Fibroblast of lung (primary cell): ENCODE measurements around the gene CHRM4. TPM values are rescaled to one million over a fixed set of nuclear protein-coding genes. Genes with fewer than 3 reads are reported as not detected.

ENCODE experiments used
- DNase-seq, 2 donors: peaks; one replicate each; pipeline versions ENCODE4 v3.0.0 to v3.0.0-alpha.2; 2010; ENCODE audit warnings: low read depth in 2 of 2
- H2AFZ ChIP-seq: 2 replicates; pipeline ENCODE4 v1.5.1; 2012; ENCODE audit warnings: low read length, control low read depth, inconsistent platforms
- H3K27ac ChIP-seq: 2 replicates; pipeline ENCODE4 v1.5.1; 2011; ENCODE audit warnings: low read length, control low read depth; ENCODE audit not compliant: insufficient read depth
- H3K27me3 ChIP-seq: 2 replicates; pipeline ENCODE4 v1.5.1; 2011; ENCODE audit warnings: mild to moderate bottlenecking, low read length; ENCODE audit not compliant: control insufficient read depth, insufficient read depth
- H3K36me3 ChIP-seq: 2 replicates; pipeline ENCODE4 v1.5.1; 2011; ENCODE audit warnings: low read length; ENCODE audit not compliant: control insufficient read depth, insufficient read depth
- H3K4me1 ChIP-seq: 2 replicates; pipeline ENCODE4 v1.5.1; 2011; ENCODE audit warnings: low read length; ENCODE audit not compliant: control insufficient read depth, insufficient read depth; ENCODE audit errors: extremely low read depth
- H3K4me2 ChIP-seq: 2 replicates; pipeline ENCODE4 v1.5.1; 2011; ENCODE audit warnings: low read length, control low read depth; ENCODE audit not compliant: insufficient read depth; ENCODE audit errors: extremely low read depth
- H3K4me3 ChIP-seq, 4 experiments: fragments of 200-600 bp in 1 of 4; sonication (generic) in 1 of 4; replicated peaks in 1 of 4; 2 replicates each; pipeline ENCODE4 v1.5.1; 2011 to 2016; ENCODE audit warnings: low read length in 4 of 4, low read depth in 3 of 4, mild to moderate bottlenecking in 3 of 4, control low read depth in 2 of 4, inconsistent platforms in 1 of 4, mixed read lengths in 1 of 4; ENCODE audit not compliant: insufficient read depth in 1 of 4; ENCODE audit errors: control extremely low read depth in 1 of 4
- H3K79me2 ChIP-seq: 2 replicates; pipeline ENCODE4 v1.5.1; 2012; ENCODE audit warnings: mild to moderate bottlenecking, low read length, inconsistent platforms; ENCODE audit not compliant: control insufficient read depth, insufficient read depth
- H3K9ac ChIP-seq: 2 replicates; pipeline ENCODE4 v1.5.1; 2011; ENCODE audit warnings: mild to moderate bottlenecking, low read length, control low read depth; ENCODE audit not compliant: insufficient read depth
- H3K9me3 ChIP-seq: 2 replicates; pipeline ENCODE4 v1.5.1; 2012; ENCODE audit warnings: low read depth, low read length; ENCODE audit not compliant: control insufficient read depth, insufficient read depth
- H4K20me1 ChIP-seq: 2 replicates; pipeline ENCODE4 v1.5.1; 2011; ENCODE audit warnings: low read length; ENCODE audit not compliant: control insufficient read depth, insufficient read depth; ENCODE audit errors: extremely low read depth
- EZH2 ChIP-seq: IDR thresholded peaks from 2 replicates; pipeline ENCODE4 v1.5.1; 2012; ENCODE audit warnings: low read length, control low read depth, mild to moderate bottlenecking; ENCODE audit errors: missing control alignments
- polyA plus RNA-seq, 2 donors: library from polyadenylated mRNA; depleted of rRNA in 1 of 2; stranded (reverse) in 1 of 2; unstranded in 1 of 2; fragments of >200 nt; gene quantifications; 2 replicates each; pipeline ENCODE4 v1.2.1, GENCODE V29; 2011 to 2012; ENCODE audit warnings: missing spikeins in 1 of 2
- total RNA-seq: library from RNA; depleted of rRNA; stranded (reverse); fragments of >200 nt; gene quantifications from 2 replicates; pipeline ENCODE4 v1.2.1, GENCODE V29; 2014
- TF ChIP-seq, protein P1 (sequence below), 2 donors: IDR thresholded peaks in 1 of 2; conservative IDR thresholded peaks in 1 of 2; 1 replicate in 1 of 2; 2 replicates in 1 of 2; pipeline ENCODE4 v1.5.1; 2011 to 2012; ENCODE audit warnings: low read length in 2 of 2, control low read depth in 1 of 2, inconsistent platforms in 1 of 2, low read depth in 1 of 2, mild to moderate bottlenecking in 1 of 2

The CHRM4 gene
- total and polyA plus RNA-seq, 2 donors (not counting 1 experiment from before 2014, with no cell fraction given) = 0.05 TPM; not detected in 1

DNA sequence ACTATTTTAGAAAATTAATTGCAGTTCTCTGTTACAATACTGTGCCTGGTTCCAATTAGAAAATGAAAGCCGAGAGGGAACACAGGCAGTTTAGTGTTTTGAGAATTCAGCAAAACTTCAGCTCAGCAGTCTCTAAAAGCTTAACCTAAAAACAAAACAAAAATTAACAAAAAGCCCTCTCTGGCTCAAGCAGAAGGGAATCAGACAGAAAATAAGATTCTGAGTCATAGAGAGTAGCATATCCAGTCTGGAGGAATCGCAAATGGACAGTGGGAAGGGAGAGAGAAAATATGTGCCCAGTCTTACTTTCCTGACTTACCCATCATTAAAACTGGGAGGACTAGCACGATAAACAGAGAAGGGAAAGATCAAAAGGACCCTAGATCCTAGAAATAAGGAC, 38.1 kb upstream of the CHRM4 start:
- H3K27ac ChIP-seq = no peak overlapping the region
- DNase-seq = no peak
- H2AFZ ChIP-seq = no peak overlapping the region
- H3K9ac ChIP-seq = no peak overlapping the region
- H3K4me1 ChIP-seq = no peaks in the 10 kb centered on the region
- H3K79me2 ChIP-seq = no peaks in the 10 kb centered on the region
- H3K36me3 ChIP-seq = peaks cover 8% of the 10 kb centered on the region
- no peaks in the 10 kb centered on the region for H4K20me1 ChIP-seq
- H3K27me3 ChIP-seq = no peaks in the 10 kb centered on the region
- H3K4me2 ChIP-seq = no peak overlapping the region
- no peak for TF ChIP-seq EZH2
- TF ChIP-seq, protein P1, sequence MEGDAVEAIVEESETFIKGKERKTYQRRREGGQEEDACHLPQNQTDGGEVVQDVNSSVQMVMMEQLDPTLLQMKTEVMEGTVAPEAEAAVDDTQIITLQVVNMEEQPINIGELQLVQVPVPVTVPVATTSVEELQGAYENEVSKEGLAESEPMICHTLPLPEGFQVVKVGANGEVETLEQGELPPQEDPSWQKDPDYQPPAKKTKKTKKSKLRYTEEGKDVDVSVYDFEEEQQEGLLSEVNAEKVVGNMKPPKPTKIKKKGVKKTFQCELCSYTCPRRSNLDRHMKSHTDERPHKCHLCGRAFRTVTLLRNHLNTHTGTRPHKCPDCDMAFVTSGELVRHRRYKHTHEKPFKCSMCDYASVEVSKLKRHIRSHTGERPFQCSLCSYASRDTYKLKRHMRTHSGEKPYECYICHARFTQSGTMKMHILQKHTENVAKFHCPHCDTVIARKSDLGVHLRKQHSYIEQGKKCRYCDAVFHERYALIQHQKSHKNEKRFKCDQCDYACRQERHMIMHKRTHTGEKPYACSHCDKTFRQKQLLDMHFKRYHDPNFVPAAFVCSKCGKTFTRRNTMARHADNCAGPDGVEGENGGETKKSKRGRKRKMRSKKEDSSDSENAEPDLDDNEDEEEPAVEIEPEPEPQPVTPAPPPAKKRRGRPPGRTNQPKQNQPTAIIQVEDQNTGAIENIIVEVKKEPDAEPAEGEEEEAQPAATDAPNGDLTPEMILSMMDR (conservative IDR thresholded peaks at IDR 0.05 in 1 of 2, IDR thresholded peaks at IDR 0.05 in 1 of 2; ENCODE audit: low read depth in 1 of 2, low read length in 2 of 2) = no peak
- no peaks in the 10 kb centered on the region for H3K9me3 ChIP-seq
- no peak overlapping the region for H3K4me3 ChIP-seq

DNA sequence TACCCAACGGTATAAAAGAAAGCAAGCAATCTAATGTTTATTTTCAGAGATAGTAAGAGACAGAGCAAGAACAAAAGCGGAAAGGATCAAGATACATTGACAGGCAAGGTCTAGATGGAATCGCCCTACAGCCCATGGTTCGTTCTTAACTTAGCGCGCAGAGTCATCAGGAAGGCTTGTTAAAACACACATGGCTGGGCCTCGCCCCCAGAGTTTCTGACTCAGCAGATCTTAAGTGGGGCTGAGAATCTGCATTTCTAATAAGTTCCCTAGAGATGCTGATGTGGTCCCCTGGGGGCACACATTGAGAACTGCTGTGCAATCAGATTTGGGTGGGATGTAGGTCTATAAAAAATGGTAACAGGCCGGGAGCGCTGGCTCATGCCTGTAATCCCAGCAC, 35.8 kb upstream of the CHRM4 start:
- Histone ChIP-seq H2AFZ (no peak overlapping the region), H3K4me3 (no peak overlapping the region), H3K27me3 (no peaks in the 10 kb centered on the region), H3K27ac (no peak overlapping the region), H3K36me3 (no peaks in the 10 kb centered on the region), H3K4me2 (no peak overlapping the region), H3K9me3 (no peaks in the 10 kb centered on the region), H3K4me1 (no peaks in the 10 kb centered on the region), H3K9ac (no peak overlapping the region), H3K79me2 (no peaks in the 10 kb centered on the region), H4K20me1 (no peaks in the 10 kb centered on the region)
- TF ChIP-seq, protein P1 (conservative IDR thresholded peaks at IDR 0.05 in 1 of 2, IDR thresholded peaks at IDR 0.05 in 1 of 2; ENCODE audit: low read depth in 1 of 2, low read length in 2 of 2) = no peak
- no peak for TF ChIP-seq EZH2
- DNase-seq = no peak

DNA sequence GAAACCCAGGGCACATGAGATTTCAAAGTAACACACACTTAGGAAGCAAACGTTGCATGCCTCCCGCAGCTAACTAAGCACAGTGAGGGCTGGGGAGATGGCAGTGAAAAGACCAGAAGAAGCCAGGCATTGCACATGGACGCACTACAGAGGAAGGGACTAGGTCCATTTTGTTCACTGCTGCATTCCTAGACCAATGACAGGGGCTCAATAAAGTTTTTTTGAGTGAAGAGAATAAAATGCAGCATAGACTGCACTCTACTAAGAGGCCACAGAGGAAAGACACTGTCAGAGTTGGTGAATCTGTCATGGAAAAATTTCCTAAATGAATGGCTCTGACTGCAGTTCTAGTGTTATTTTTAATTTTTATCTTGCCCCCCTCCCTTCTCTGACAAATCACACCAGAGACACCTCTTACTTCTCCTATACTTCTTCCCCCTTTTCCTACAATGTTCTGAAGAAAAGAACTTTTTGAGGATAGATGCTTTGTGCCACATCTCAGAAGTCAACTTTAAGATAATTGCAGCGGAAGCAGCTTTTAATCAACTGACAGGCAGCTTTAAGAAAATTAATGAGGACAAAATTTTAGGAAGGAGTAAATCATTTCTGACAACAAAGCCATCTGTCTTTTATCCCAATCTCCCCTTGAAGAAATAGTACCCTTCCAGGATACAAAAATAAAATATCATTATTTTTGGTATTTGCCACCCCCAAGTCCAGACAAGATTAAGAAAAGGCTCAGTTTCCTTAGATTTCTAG, 34.8 kb upstream of the CHRM4 start:
- Histone ChIP-seq H3K27me3 (no peaks in the 10 kb centered on the region), H4K20me1 (no peaks in the 10 kb centered on the region), H3K27ac (no peak overlapping the region), H3K9ac (no peak overlapping the region), H3K9me3 (no peaks in the 10 kb centered on the region), H3K4me1 (no peaks in the 10 kb centered on the region), H2AFZ (no peak overlapping the region), H3K4me3 (no peak overlapping the region), H3K4me2 (no peak overlapping the region), H3K79me2 (no peaks in the 10 kb centered on the region), H3K36me3 (peaks cover under 1% of the 10 kb centered on the region)
- no peak for DNase-seq
- no peak for TF ChIP-seq EZH2
- TF ChIP-seq, protein P1 (conservative IDR thresholded peaks at IDR 0.05 in 1 of 2, IDR thresholded peaks at IDR 0.05 in 1 of 2; ENCODE audit: low read depth in 1 of 2, low read length in 2 of 2) = no peak
